ENCODE results near the gene ZNF621. TPM values are rescaled to one million over a fixed set of nuclear protein-coding genes. Genes with fewer than 3 reads are reported as not detected.
A peak's percentile ranks its signal among the peaks of the same experiment; 100 is the strongest.

ZNF621 gene
- total and polyA plus RNA-seq, 9 of the 15 experiments (the other 6 are each of a cell fraction or from before 2014, with no cell fraction given): 4.7 to 28.9 (median 20.6) TPM

GRCh38 chr3:40524568-40525285 lies at the start of gene ZNF621 (continued):
- TF ChIP-seq, protein P1, sequence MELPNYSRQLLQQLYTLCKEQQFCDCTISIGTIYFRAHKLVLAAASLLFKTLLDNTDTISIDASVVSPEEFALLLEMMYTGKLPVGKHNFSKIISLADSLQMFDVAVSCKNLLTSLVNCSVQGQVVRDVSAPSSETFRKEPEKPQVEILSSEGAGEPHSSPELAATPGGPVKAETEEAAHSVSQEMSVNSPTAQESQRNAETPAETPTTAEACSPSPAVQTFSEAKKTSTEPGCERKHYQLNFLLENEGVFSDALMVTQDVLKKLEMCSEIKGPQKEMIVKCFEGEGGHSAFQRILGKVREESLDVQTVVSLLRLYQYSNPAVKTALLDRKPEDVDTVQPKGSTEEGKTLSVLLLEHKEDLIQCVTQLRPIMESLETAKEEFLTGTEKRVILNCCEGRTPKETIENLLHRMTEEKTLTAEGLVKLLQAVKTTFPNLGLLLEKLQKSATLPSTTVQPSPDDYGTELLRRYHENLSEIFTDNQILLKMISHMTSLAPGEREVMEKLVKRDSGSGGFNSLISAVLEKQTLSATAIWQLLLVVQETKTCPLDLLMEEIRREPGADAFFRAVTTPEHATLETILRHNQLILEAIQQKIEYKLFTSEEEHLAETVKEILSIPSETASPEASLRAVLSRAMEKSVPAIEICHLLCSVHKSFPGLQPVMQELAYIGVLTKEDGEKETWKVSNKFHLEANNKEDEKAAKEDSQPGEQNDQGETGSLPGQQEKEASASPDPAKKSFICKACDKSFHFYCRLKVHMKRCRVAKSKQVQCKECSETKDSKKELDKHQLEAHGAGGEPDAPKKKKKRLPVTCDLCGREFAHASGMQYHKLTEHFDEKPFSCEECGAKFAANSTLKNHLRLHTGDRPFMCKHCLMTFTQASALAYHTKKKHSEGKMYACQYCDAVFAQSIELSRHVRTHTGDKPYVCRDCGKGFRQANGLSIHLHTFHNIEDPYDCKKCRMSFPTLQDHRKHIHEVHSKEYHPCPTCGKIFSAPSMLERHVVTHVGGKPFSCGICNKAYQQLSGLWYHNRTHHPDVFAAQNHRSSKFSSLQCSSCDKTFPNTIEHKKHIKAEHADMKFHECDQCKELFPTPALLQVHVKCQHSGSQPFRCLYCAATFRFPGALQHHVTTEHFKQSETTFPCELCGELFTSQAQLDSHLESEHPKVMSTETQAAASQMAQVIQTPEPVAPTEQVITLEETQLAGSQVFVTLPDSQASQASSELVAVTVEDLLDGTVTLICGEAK (IDR thresholded peaks at IDR 0.05): peak; percentile 80
- TF ChIP-seq, protein P1 (CRISPR knock-in tag; IDR thresholded peaks at IDR 0.05): no peak
- TF ChIP-seq ZBTB33 (CRISPR knock-in tag; IDR thresholded peaks at IDR 0.05) (no peak; the same call in none of the 2 replicates), XRCC5 (IDR thresholded peaks at IDR 0.05; ENCODE audit: low read depth, low read length) (peak; percentile 91; the same call in 1 of the 2 replicates), POLR2A (conservative IDR thresholded peaks at IDR 0.05) (peak; percentile 98), ZNF589 (CRISPR knock-in tag; IDR thresholded peaks at IDR 0.05; ENCODE audit: low read depth) (no peak), MBD2 (IDR thresholded peaks at IDR 0.05; ENCODE audit: borderline replicate concordance, low read depth) (peak; percentile 76; the same call in 1 of the 2 replicates), POLR2H (tag; IDR thresholded peaks at IDR 0.05; ENCODE audit: low read depth) (peak; percentile 95), NFIC (IDR thresholded peaks at IDR 0.05) (peak; percentile 51), FUS (optimal IDR thresholded peaks at IDR 0.05; ENCODE audit: low read depth, low read length) (peak; percentile 41), SMAD2 (IDR thresholded peaks at IDR 0.05; ENCODE audit: low read depth, low read length) (no peak), CHD2 (IDR thresholded peaks at IDR 0.05; ENCODE audit: low read depth, low read length) (no peak), HCFC1 (IDR thresholded peaks at IDR 0.05; ENCODE audit: low read depth, low read length) (peak; percentile 77), JUND (IDR thresholded peaks at IDR 0.05; ENCODE audit: borderline replicate concordance, low read depth, low read length) (peak; percentile 51; the same call in 1 of the 2 replicates), JUND (tag; IDR thresholded peaks at IDR 0.05; ENCODE audit: borderline replicate concordance, low read depth, low read length) (no peak; the same call in 2 of the 3 replicates), SMAD4 (CRISPR knock-in tag; conservative IDR thresholded peaks at IDR 0.05) (peak; percentile 79)
